ENCODE results near the gene CUEDC1.
"Not testable (repeated sequence)": the region's sequence is repeated elsewhere in the genome, so short reads cannot be mapped to it uniquely, and the experiment has no call there.

The CUEDC1 gene

GRCh38 chr17:57937492-57937891 is 17.7 kb downstream of the CUEDC1 start:
- DNase-seq, result no peak

- DNase-seq, result no peak
Observed at GRCh38 chr17:57935833-57936807, 19.1 kb downstream of the CUEDC1 start.

GRCh38 chr17:57931488-57932137 is 23.6 kb downstream of the CUEDC1 start:
- no peak for DNase-seq

- DNase-seq, result no peak
Observed at GRCh38 chr17:57930239-57930638, 25.0 kb downstream of the CUEDC1 start.

GRCh38 chr17:57929386-57929785 is 25.8 kb downstream of the CUEDC1 start:
- DNase-seq, result no peak

GRCh38 chr17:57928928-57929327 is 26.3 kb downstream of the CUEDC1 start:
- no peak for DNase-seq

GRCh38 chr17:57927048-57927723 is 28.0 kb downstream of the CUEDC1 start:
- no peak for DNase-seq

GRCh38 chr17:57926723-57927047 is 28.5 kb downstream of the CUEDC1 start:
- DNase-seq, result no peak

- DNase-seq, result no peak
Observed at GRCh38 chr17:57925361-57925990, 29.7 kb downstream of the CUEDC1 start.

- no peak for DNase-seq
Observed at GRCh38 chr17:57924677-57925076, 30.5 kb downstream of the CUEDC1 start.

GRCh38 chr17:57923182-57923872 is 31.9 kb downstream of the CUEDC1 start:
- no peak for DNase-seq

GRCh38 chr17:57922745-57923144 is 32.5 kb downstream of the CUEDC1 start:
- DNase-seq, result not testable (repeated sequence)

GRCh38 chr17:57920916-57921703 is 34.1 kb downstream of the CUEDC1 start:
- DNase-seq, result no peak

- DNase-seq, result no peak
Observed at GRCh38 chr17:57919918-57920317, 35.3 kb downstream of the CUEDC1 start.

GRCh38 chr17:57918017-57918895 is 37.0 kb downstream of the CUEDC1 start:
- no peak for DNase-seq

GRCh38 chr17:57916925-57917858 is 38.0 kb downstream of the CUEDC1 start:
- no peak for DNase-seq

GRCh38 chr17:57915985-57916757 is 39.0 kb downstream of the CUEDC1 start:
- DNase-seq, result no peak

- DNase-seq, result no peak
Observed at GRCh38 chr17:57915544-57915943, 39.7 kb downstream of the CUEDC1 start.

All from activated CD4-positive, alpha-beta T cell treated with anti-CD3 and anti-CD28 coated beads, Interleukin-2, amount 50 U/mL, for 16 hours (primary cell).